DOHH2 (cell line): ENCODE measurements around the gene TUNAR.
"Not testable (repeated sequence)": the region's sequence is repeated elsewhere in the genome, so short reads cannot be mapped to it uniquely, and the experiment has no call there.

Source experiments
- CTCF ChIP-seq: fragments of 200-600 bp; sonication (generic); IDR thresholded peaks from one replicate; pipeline ENCODE4 v1.5.1; 2014; ENCODE audit warnings: antibody characterized with exemption, mild to moderate bottlenecking, low read depth, low read length; ENCODE audit not compliant: poor library complexity, severe bottlenecking
- EZH2phosphoT487 ChIP-seq: fragments of 200-600 bp; sonication (generic); IDR thresholded peaks from 2 replicates; pipeline ENCODE4 v1.6.1; 2017; ENCODE audit warnings: borderline replicate concordance, mild to moderate bottlenecking, antibody characterized with exemption, low read length, moderate library complexity, mixed read lengths

GRCh38 chr14:95968048-95968447 is 91.4 kb downstream of the TUNAR start:
- not testable (repeated sequence) for TF ChIP-seq CTCF, EZH2phosphoT487
